HG02938 (cell line): Measurements from ENCODE around the gene SAMHD1.
"Not testable (repeated sequence)": the region's sequence is repeated elsewhere in the genome, so short reads cannot be mapped to it uniquely, and the experiment has no call there.

Source experiments
- ATAC-seq: cut with Tn5 transposase; IDR thresholded peaks from one replicate; pipeline ENCODE4 v1.9.1; 2021; ENCODE audit warnings: mild to moderate bottlenecking, moderate library complexity; ENCODE audit not compliant: unreplicated experiment

Gene SAMHD1

GRCh38 chr20:36856691-36857635, 94.5 kb downstream of the SAMHD1 start:
- no peak for ATAC-seq

DNA sequence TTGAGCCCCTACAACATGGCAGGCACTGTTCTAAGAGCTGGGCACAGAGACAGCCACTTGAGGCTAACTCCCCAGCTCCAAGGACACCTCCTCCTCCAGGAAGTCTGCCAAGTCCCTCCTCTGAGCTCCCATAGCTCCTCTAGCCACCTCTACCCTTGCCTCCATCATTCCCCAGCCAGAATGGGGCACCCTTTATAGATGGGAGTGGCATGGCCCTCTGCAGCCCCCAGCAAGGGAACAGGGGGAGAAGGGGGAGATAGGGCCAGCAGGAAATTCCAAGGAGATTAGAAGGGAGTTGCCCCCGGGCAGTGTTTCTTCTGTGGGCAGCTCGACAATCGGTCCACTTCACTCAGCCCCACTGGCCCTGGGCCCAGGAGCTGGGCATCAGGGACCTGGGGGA, 95.3 kb downstream of the SAMHD1 start:
- no peak for ATAC-seq

DNA sequence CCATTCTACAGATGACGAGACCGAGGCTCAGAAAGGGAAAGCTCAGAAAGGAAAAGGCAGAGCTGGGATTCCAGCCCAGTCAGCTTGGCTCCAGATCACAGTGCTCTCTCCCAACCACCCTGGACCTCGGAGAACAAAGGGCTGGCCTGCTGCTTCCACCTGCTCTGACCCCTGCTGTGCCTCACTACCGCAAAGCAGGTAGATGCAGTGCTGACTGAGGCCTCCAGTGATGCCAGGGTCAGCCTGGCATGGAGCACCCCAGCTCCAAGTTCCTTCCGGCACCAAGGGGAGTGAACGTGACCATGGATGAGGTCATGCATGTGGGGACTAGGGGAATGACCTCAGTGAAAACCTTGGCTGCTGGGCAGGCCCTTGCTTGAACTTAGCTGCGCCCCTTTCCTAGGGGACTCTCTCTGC, 96.3 kb downstream of the SAMHD1 start:
- ATAC-seq, result no peak

- no peak for ATAC-seq
These were observed 96.9 kb downstream of the SAMHD1 start for GRCh38 chr20:36854348-36855240.

GRCh38 chr20:36852187-36852586, 99.3 kb downstream of the SAMHD1 start:
- ATAC-seq, result no peak

GRCh38 chr20:36851490-36851889, 100.0 kb downstream of the SAMHD1 start:
- ATAC-seq, result no peak

GRCh38 chr20:36850759-36851158, 100.7 kb downstream of the SAMHD1 start:
- no peak for ATAC-seq

- ATAC-seq, result no peak
These were observed 102.0 kb downstream of the SAMHD1 start for GRCh38 chr20:36849333-36850065.

GRCh38 chr20:36848677-36849076, 102.8 kb downstream of the SAMHD1 start:
- no peak for ATAC-seq

GRCh38 chr20:36848078-36848660, 103.3 kb downstream of the SAMHD1 start:
- ATAC-seq, result no peak

GRCh38 chr20:36847710-36848040, 103.8 kb downstream of the SAMHD1 start:
- ATAC-seq, result no peak

DNA sequence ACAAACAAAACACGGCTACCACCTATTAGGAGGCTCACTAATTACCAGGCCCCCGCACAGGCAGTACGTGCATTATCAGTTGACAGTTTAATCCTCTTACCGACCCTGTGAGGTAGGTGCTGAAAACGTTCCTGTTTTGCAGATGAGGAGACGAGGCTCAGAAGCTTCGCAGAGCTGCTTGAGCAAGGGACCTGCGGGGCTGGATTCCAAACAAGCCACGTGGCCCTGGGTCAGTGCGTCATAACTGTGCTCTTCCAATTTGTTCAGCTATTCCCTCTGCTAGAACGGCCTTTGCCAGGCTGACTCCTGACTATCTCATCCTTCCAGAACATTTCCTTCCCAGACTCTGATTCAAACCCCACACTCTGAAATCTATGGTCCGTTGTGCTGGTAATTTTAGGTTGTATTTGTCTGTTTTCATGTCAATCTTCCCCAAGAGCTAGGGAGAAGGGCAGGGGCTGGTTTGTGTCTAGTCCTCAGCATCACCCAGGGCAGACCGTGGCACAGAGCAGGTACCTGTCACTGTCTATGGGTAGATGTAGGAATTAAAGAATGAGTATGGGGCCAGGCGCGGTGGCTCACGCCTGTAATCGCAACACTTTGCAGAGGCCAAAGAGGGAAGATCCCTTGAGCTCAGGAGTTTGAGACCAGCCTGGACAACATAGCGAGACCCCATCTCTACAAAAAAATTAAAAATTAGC, 104.3 kb downstream of the SAMHD1 start:
- ATAC-seq, result no peak

DNA sequence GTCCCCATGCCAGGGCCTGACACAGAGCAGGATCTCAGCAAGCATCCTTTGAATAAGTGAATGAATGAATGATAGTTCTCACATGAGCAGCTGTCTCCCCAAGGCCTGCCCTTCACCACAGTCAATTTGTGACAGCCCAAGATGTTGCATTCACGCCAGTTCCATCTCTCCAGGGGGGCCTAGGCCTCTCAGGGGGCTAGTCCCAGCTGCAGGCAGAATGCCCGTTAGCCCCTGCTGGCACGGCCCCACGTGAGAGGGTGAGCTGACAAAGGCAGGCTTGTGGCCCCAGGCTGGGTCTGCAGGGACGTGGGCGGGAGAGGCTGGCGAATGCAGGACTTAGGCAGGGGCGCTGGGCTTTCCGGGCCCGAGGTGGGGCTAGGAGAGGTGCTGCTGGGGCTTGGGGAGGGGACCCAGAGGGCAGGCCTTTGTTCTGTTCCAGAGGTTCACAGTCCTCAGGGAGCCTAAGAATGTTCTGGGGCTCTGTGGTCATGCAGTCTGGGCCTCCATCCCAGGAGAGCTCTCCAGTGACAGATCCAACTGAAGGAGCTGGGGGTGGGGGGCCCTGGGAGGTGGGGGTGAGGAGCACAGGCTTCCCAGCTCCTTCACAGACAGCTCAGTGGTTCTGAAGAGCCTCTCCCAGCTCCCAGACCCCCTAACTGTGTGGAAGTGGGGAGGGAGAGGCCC, 106.1 kb downstream of the SAMHD1 start:
- ATAC-seq, result no peak

DNA sequence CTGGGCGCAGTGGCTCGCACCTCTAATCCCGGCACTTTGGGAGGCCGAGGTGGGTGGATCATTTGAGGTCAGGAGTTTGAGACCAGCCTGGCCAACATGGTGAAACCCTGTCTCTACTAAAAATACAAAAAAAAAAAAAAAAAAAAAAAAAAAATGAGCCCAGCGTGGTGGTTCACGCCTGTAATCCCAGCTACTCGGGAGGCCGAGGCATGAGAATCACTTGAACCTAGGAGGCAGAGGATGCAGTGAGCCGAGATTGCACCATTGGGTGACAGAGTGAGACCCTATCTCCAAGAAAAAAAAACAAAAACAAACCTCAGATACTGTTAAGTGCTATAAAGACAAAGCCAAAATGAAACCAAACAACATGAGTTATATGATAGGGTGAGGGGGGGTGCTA, 110.5 kb downstream of the SAMHD1 start:
- ATAC-seq, result not testable (repeated sequence)
